ENCODE measurements around the gene HGD.
"Not testable (repeated sequence)": the region's sequence is repeated elsewhere in the genome, so short reads cannot be mapped to it uniquely, and the experiment has no call there.

Gene HGD

GRCh38 chr3:120688121-120688520 is 6.1 kb upstream of the HGD start:
- H3K27me3 ChIP-seq (ENCODE audit: low read depth), result no peaks in the 10 kb centered on the region
- peaks cover 11% of the 10 kb centered on the region for H3K4me1 ChIP-seq
- no peak overlapping the region for H3K4me3 ChIP-seq
- no peak for DNase-seq (ENCODE audit: low spot score in 2 of 2)
- 0 out of 2 replicates have a peak, but pooled peaks cover 3% of the 10 kb centered on the region for H3K36me3 ChIP-seq (replicated peaks)
- in situ Hi-C loops (cut with MboI; ENCODE audit: low sequenced_read_pairs), result no loop called here
- H3K9me3 ChIP-seq, result no peaks in the 10 kb centered on the region

- in situ Hi-C loops (cut with MboI; ENCODE audit: low sequenced_read_pairs), result no loop called here
- H3K9me3 ChIP-seq, result no peaks in the 10 kb centered on the region
- H3K36me3 ChIP-seq (replicated peaks), result 0 out of 2 replicates have a peak, but pooled peaks cover 3% of the 10 kb centered on the region
- no peak for DNase-seq (ENCODE audit: low spot score in 2 of 2)
- H3K4me3 ChIP-seq, result no peak overlapping the region
- no peaks in the 10 kb centered on the region for H3K27me3 ChIP-seq (ENCODE audit: low read depth)
- peaks cover 11% of the 10 kb centered on the region for H3K4me1 ChIP-seq
Observed at GRCh38 chr3:120685411-120685810, 3.4 kb upstream of the HGD start.

GRCh38 chr3:120684896-120685295 is 2.9 kb upstream of the HGD start:
- Histone ChIP-seq H3K4me3 (no peak overlapping the region), H3K4me1 (peaks cover 14% of the 10 kb centered on the region), H3K27me3 (ENCODE audit: low read depth) (no peaks in the 10 kb centered on the region), H3K36me3 (replicated peaks) (0 out of 2 replicates have a peak, but pooled peaks cover 3% of the 10 kb centered on the region), H3K9me3 (no peaks in the 10 kb centered on the region)
- in situ Hi-C loops (cut with MboI; ENCODE audit: low sequenced_read_pairs), result no loop called here
- DNase-seq (ENCODE audit: low spot score in 2 of 2), result no peak

GRCh38 chr3:120683671-120684301 is 1.7 kb upstream of the HGD start:
- H3K4me1 ChIP-seq, result peaks cover 18% of the 10 kb centered on the region
- H3K9me3 ChIP-seq, result no peaks in the 10 kb centered on the region
- no peak for DNase-seq (ENCODE audit: low spot score in 2 of 2)
- H3K36me3 ChIP-seq (replicated peaks), result no peaks in the 10 kb centered on the region
- in situ Hi-C loops (cut with MboI; ENCODE audit: low sequenced_read_pairs), result no loop called here
- H3K4me3 ChIP-seq, result no peak overlapping the region
- no peaks in the 10 kb centered on the region for H3K27me3 ChIP-seq (ENCODE audit: low read depth)

- DNase-seq (ENCODE audit: low spot score in 2 of 2), result no peak
- H3K36me3 ChIP-seq (replicated peaks), result no peaks in the 10 kb centered on the region
- H3K27me3 ChIP-seq (ENCODE audit: low read depth), result no peaks in the 10 kb centered on the region
- in situ Hi-C loops (cut with MboI; ENCODE audit: low sequenced_read_pairs), result no loop called here
- H3K4me1 ChIP-seq, result peaks cover 17% of the 10 kb centered on the region
- no peak overlapping the region for H3K4me3 ChIP-seq
- no peaks in the 10 kb centered on the region for H3K9me3 ChIP-seq
Observed at GRCh38 chr3:120683213-120683612, 1.2 kb upstream of the HGD start.

GRCh38 chr3:120681506-120682038 is 467 bp downstream of the HGD start:
- Histone ChIP-seq H3K27me3 (ENCODE audit: low read depth) (no peaks in the 10 kb centered on the region), H3K4me1 (peaks cover 18% of the 10 kb centered on the region), H3K9me3 (no peaks in the 10 kb centered on the region), H3K36me3 (replicated peaks) (no peaks in the 10 kb centered on the region), H3K4me3 (no peak overlapping the region)
- in situ Hi-C loops (cut with MboI; ENCODE audit: low sequenced_read_pairs), result no loop called here
- DNase-seq (ENCODE audit: low spot score in 2 of 2), result no peak

- H3K4me3 ChIP-seq, result no peak overlapping the region
- peaks cover 18% of the 10 kb centered on the region for H3K4me1 ChIP-seq
- no peaks in the 10 kb centered on the region for H3K36me3 ChIP-seq (replicated peaks)
- no peaks in the 10 kb centered on the region for H3K9me3 ChIP-seq
- in situ Hi-C loops (cut with MboI; ENCODE audit: low sequenced_read_pairs), result no loop called here
- H3K27me3 ChIP-seq (ENCODE audit: low read depth), result no peaks in the 10 kb centered on the region
- DNase-seq (ENCODE audit: low spot score in 2 of 2), result no peak
Observed at GRCh38 chr3:120681018-120681417, 1.0 kb downstream of the HGD start.

- H3K9me3 ChIP-seq, result no peaks in the 10 kb centered on the region
- in situ Hi-C loops (cut with MboI; ENCODE audit: low sequenced_read_pairs), result no loop called here
- peaks cover 18% of the 10 kb centered on the region for H3K4me1 ChIP-seq
- no peak overlapping the region for H3K4me3 ChIP-seq
- H3K36me3 ChIP-seq (replicated peaks), result no peaks in the 10 kb centered on the region
- no peaks in the 10 kb centered on the region for H3K27me3 ChIP-seq (ENCODE audit: low read depth)
- DNase-seq (ENCODE audit: low spot score in 2 of 2), result peak in 1 of 2 experiments; percentile 7
Observed at GRCh38 chr3:120680193-120680894, 1.7 kb downstream of the HGD start.

GRCh38 chr3:120678984-120679383 is 3.1 kb downstream of the HGD start:
- no peak for DNase-seq (ENCODE audit: low spot score in 2 of 2)
- no peaks in the 10 kb centered on the region for H3K9me3 ChIP-seq
- H3K4me1 ChIP-seq, result peaks cover 18% of the 10 kb centered on the region
- in situ Hi-C loops (cut with MboI; ENCODE audit: low sequenced_read_pairs), result no loop called here
- H3K27me3 ChIP-seq (ENCODE audit: low read depth), result no peaks in the 10 kb centered on the region
- no peak overlapping the region for H3K4me3 ChIP-seq
- no peaks in the 10 kb centered on the region for H3K36me3 ChIP-seq (replicated peaks)

GRCh38 chr3:120678331-120678947 is 3.6 kb downstream of the HGD start:
- Histone ChIP-seq H3K4me1 (peaks cover 18% of the 10 kb centered on the region), H3K9me3 (no peaks in the 10 kb centered on the region), H3K36me3 (replicated peaks) (no peaks in the 10 kb centered on the region), H3K27me3 (ENCODE audit: low read depth) (no peaks in the 10 kb centered on the region), H3K4me3 (no peak overlapping the region)
- peak; percentile 67 to 88 for DNase-seq (ENCODE audit: low spot score in 2 of 2)
- in situ Hi-C loops (cut with MboI; ENCODE audit: low sequenced_read_pairs), result no loop called here

GRCh38 chr3:120677193-120677592 is 4.8 kb downstream of the HGD start:
- H3K9me3 ChIP-seq; H3K4me3 ChIP-seq; H3K36me3 ChIP-seq (replicated peaks); in situ Hi-C loops (cut with MboI; ENCODE audit: low sequenced_read_pairs); H3K27me3 ChIP-seq (ENCODE audit: low read depth); DNase-seq (ENCODE audit: low spot score in 2 of 2): not testable (repeated sequence)
- H3K4me1 ChIP-seq, result peaks cover 18% of the 10 kb centered on the region

- no peaks in the 10 kb centered on the region for H3K9me3 ChIP-seq
- no peak for DNase-seq (ENCODE audit: low spot score in 2 of 2)
- no peak overlapping the region for H3K4me3 ChIP-seq
- in situ Hi-C loops (cut with MboI; ENCODE audit: low sequenced_read_pairs), result no loop called here
- no peaks in the 10 kb centered on the region for H3K27me3 ChIP-seq (ENCODE audit: low read depth)
- no peaks in the 10 kb centered on the region for H3K36me3 ChIP-seq (replicated peaks)
- peaks cover 3% of the 10 kb centered on the region for H3K4me1 ChIP-seq
Observed at GRCh38 chr3:120673116-120673515, 8.9 kb downstream of the HGD start.

GRCh38 chr3:120670576-120670975 is 11.5 kb downstream of the HGD start:
- Histone ChIP-seq H3K9me3 (no peaks in the 10 kb centered on the region), H3K36me3 (replicated peaks) (no peaks in the 10 kb centered on the region), H3K27me3 (ENCODE audit: low read depth) (no peaks in the 10 kb centered on the region), H3K4me1 (no peaks in the 10 kb centered on the region), H3K4me3 (no peak overlapping the region)
- DNase-seq (ENCODE audit: low spot score in 2 of 2), result no peak
- in situ Hi-C loops (cut with MboI; ENCODE audit: low sequenced_read_pairs), result no loop called here

GRCh38 chr3:120664926-120665325 is 17.1 kb downstream of the HGD start:
- H3K4me3 ChIP-seq, result no peak overlapping the region
- no peaks in the 10 kb centered on the region for H3K9me3 ChIP-seq
- in situ Hi-C loops (cut with MboI; ENCODE audit: low sequenced_read_pairs), result no loop called here
- DNase-seq (ENCODE audit: low spot score in 2 of 2), result no peak
- H3K4me1 ChIP-seq, result no peaks in the 10 kb centered on the region
- no peaks in the 10 kb centered on the region for H3K27me3 ChIP-seq (ENCODE audit: low read depth)
- H3K36me3 ChIP-seq (replicated peaks), result no peaks in the 10 kb centered on the region

All from HAP-1 (cell line).